Measurements from ENCODE around the gene FNDC10. TPM values are rescaled to one million over a fixed set of nuclear protein-coding genes. Genes with fewer than 3 reads are reported as not detected.

FNDC10 gene
- total RNA-seq, 1 experiment from 2014 or later = 15.2 TPM

- Mint-ChIP-seq H3K4me3 (no peak overlapping the region), H3K27me3 (ENCODE audit: low read depth) (peaks cover 39% of the 10 kb centered on the region), H3K4me1 (peaks cover 0 to under 1% of the 10 kb centered on the region in 2 experiments; a peak in 1 of 4 replicates), H3K27ac (no peak overlapping the region), H3K36me3 (ENCODE audit: insufficient read depth in 1 of 3, low read depth in 3 of 3) (no peaks in the 10 kb centered on the region), H3K9me3 (no peaks in the 10 kb centered on the region)
- H3K23ac ChIP-seq (ENCODE audit: insufficient read length, low read depth, low read length) = no peak overlapping the region
- no peak overlapping the region for H3K9ac ChIP-seq (ENCODE audit: extremely low read depth, insufficient read length, low read length)
- H3K27me3 ChIP-seq (ENCODE audit: insufficient read depth, low read length) = no peaks in the 10 kb centered on the region; the same call in 1 of the 2 replicates
- no peak overlapping the region for H3K18ac ChIP-seq (ENCODE audit: insufficient read length, low read depth, low read length)
- DNase-seq = no peak
- H4K91ac ChIP-seq (ENCODE audit: insufficient read length, low read depth, low read length) = no peak overlapping the region
- no peaks in the 10 kb centered on the region for H3K79me2 ChIP-seq (ENCODE audit: insufficient read depth, low read length)
- H3K27ac ChIP-seq (ENCODE audit: insufficient read length, low read depth, low read length) = no peak overlapping the region
- H4K8ac ChIP-seq (replicated peaks; ENCODE audit: insufficient read length, low read depth, low read length) = no peak overlapping the region
- no peak overlapping the region for H3T11ph ChIP-seq (ENCODE audit: low read length)
- H2BK12ac ChIP-seq (ENCODE audit: insufficient read length, low read depth, low read length) = no peak overlapping the region
- H2BK20ac ChIP-seq (ENCODE audit: low read depth, low read length, poor library complexity, severe bottlenecking) = no peak overlapping the region
- H2BK5ac ChIP-seq (ENCODE audit: insufficient read length, low read length) = no peak overlapping the region
- TF ChIP-seq CTCF (conservative IDR thresholded peaks at IDR 0.05) = no peak
- no peaks in the 10 kb centered on the region for H3K23me2 ChIP-seq (ENCODE audit: insufficient read length, low read depth, low read length, poor library complexity, severe bottlenecking)
- H3K14ac ChIP-seq (ENCODE audit: insufficient read depth, low read length) = no peak overlapping the region
- no peak overlapping the region for H2AK5ac ChIP-seq (ENCODE audit: insufficient read length, low read length)
- no peaks in the 10 kb centered on the region for H3K4me1 ChIP-seq (ENCODE audit: insufficient read depth, low read length)
- no peak overlapping the region for H2AFZ ChIP-seq (ENCODE audit: low read length)
- WGBS (ENCODE audit: extremely low coverage, insufficient read length, low lambda C conversion rate) = no CpG with 5 or more reads among the region's 17 CpGs
- no peaks in the 10 kb centered on the region for H4K20me1 ChIP-seq (ENCODE audit: control insufficient read depth, insufficient read depth, insufficient read length)
- H2BK15ac ChIP-seq (ENCODE audit: low read depth, low read length) = no peak overlapping the region
- H3K4ac ChIP-seq (ENCODE audit: low read depth, low read length) = no peak overlapping the region
- no peaks in the 10 kb centered on the region for H3K79me1 ChIP-seq (ENCODE audit: insufficient read depth, low read depth, low read length, poor library complexity, severe bottlenecking)
- no peak overlapping the region for H3K56ac ChIP-seq (ENCODE audit: insufficient read length, low read depth, low read length)
- no peak overlapping the region for H2BK120ac ChIP-seq (ENCODE audit: low read depth, low read length, poor library complexity, severe bottlenecking)
- H3K9me3 ChIP-seq (ENCODE audit: control insufficient read depth, low read depth, low read length) = no peaks in the 10 kb centered on the region
- no peak overlapping the region for H3K4me2 ChIP-seq (ENCODE audit: insufficient read depth, insufficient read length, low read length)
- H4K5ac ChIP-seq (ENCODE audit: insufficient read length, low read depth, low read length) = no peak overlapping the region
Observed at GRCh38 chr1:1605724-1606123, 5.8 kb upstream of the FNDC10 start.
